Measurements from ENCODE around the gene IMP3.

Gene IMP3

DNA sequence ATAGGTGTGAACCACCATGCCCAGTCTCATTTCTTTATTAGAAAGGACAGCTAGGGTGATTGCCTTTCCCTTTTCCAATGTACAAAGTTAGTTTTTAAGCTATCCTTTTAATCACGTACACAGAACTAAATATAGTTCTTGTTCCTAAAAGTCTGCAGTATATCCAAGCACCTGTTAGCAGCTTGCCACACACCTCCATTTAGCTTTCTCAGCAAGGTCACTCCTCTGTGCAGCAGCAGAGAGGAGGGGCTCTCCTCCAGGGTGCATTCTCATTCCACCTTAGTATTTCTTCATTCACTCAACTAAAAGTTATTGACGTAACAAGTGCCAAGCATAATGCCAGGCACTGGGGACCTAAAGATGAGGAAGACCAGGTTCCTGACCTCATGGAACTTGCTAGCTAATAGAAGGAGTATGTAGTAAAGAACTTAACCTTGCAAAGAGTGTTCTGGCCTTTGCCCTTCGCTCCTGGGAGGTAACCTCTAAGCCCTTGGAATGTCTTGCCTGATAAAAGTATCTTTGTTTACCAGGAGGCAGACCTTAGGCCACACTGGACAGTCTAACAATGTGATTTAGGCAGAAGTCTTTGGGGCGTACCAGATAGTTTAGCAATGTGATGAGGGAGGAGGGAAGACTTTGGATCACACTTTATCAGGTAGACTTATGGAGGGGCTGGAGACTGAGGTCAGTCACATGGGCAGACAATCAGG, 48.2 kb downstream of the IMP3 start:
- WGBS (ENCODE audit: insufficient coverage, insufficient read length): no CpG with 5 or more reads among the region's 4 CpGs
- Histone ChIP-seq H3K27me3 (ENCODE audit: control insufficient read depth, insufficient read depth, low read length) (no peaks in the 10 kb centered on the region), H3K27ac (ENCODE audit: low read length) (no peak overlapping the region), H3K36me3 (ENCODE audit: control insufficient read depth, insufficient read depth, low read length) (no peaks in the 10 kb centered on the region), H3K4me3 (ENCODE audit: low read length) (no peak overlapping the region), H3K4me1 (ENCODE audit: control insufficient read depth, insufficient read depth, low read length) (no peaks in the 10 kb centered on the region), H3K9me3 (ENCODE audit: control insufficient read depth, insufficient read depth, low read length) (no peaks in the 10 kb centered on the region)
- DNase-seq (ENCODE audit: low read depth, low spot score): no peak

DNA sequence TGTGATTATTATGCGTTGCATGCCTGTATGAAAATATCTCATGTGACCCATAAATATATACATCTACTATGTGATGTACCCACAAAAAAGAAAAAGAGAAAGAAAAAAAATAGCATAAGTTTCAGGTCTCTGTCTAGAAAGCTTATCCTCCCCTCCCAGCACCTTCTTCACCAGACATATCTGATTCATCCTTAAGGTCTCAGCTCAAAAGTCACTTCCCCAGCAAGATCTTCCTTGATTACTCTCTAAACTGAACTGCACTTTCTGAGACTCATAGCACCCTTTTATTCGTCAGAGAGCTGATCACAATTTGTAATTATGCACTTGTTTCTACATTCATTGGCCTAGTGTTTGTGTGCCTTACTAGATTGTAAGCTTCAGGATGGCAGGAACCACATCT, 49.8 kb downstream of the IMP3 start:
- no peaks in the 10 kb centered on the region for H3K27me3 ChIP-seq (ENCODE audit: control insufficient read depth, insufficient read depth, low read length)
- no peaks in the 10 kb centered on the region for H3K36me3 ChIP-seq (ENCODE audit: control insufficient read depth, insufficient read depth, low read length)
- DNase-seq (ENCODE audit: low read depth, low spot score): no peak
- no peak overlapping the region for H3K4me3 ChIP-seq (ENCODE audit: low read length)
- no peak overlapping the region for H3K27ac ChIP-seq (ENCODE audit: low read length)
- no peaks in the 10 kb centered on the region for H3K9me3 ChIP-seq (ENCODE audit: control insufficient read depth, insufficient read depth, low read length)
- WGBS (ENCODE audit: insufficient coverage, insufficient read length): no CpG with 5 or more reads among the region's 2 CpGs
- H3K4me1 ChIP-seq (ENCODE audit: control insufficient read depth, insufficient read depth, low read length): no peaks in the 10 kb centered on the region

All from iPS DF 6.9 (cell line).